Measurements from ENCODE around the gene IDI2.

DNA sequence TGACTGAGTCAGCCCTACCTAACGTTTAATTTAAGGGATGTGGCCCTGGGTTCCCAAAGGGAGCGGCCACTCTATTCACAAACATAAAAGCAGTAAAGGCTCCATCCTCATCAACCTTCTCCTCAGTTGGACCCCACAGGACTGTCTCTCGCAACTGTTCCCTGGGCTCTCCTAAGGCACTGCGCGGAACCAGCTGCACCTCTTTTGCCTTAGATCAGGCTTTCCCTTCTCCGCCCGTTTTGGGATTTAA is 38.1 kb downstream of the IDI2 start:
- TF ChIP-seq CTCF (conservative IDR thresholded peaks at IDR 0.05): no peak
- no peak for TF ChIP-seq ZFX (IDR thresholded peaks at IDR 0.05)

Measured in C4-2B (cell line).